HG03457 (cell line): ENCODE data around the gene C2CD4C.
"Not testable (repeated sequence)": the region's sequence is repeated elsewhere in the genome, so short reads cannot be mapped to it uniquely, and the experiment has no call there.

Experiments
- ATAC-seq: cut with Tn5 transposase; IDR thresholded peaks from one replicate; pipeline ENCODE4 v1.9.1; 2021; ENCODE audit warnings: moderate number of reproducible peaks; ENCODE audit not compliant: unreplicated experiment

The C2CD4C gene

GRCh38 chr19:408902-409515, at the start of gene C2CD4C:
TSS of gene C2CD4C (minus strand) at chr19:409147. CDS start at chr19:408361, 786 bp downstream.
- ATAC-seq, result no peak

GRCh38 chr19:458091-459042, 49.4 kb upstream of the C2CD4C start:
- no peak for ATAC-seq

GRCh38 chr19:457636-458035, 48.7 kb upstream of the C2CD4C start:
- no peak for ATAC-seq

- no peak for ATAC-seq
These were observed 47.7 kb upstream of the C2CD4C start for GRCh38 chr19:456547-457110.

GRCh38 chr19:455851-456546, 47.1 kb upstream of the C2CD4C start:
- ATAC-seq, result no peak

GRCh38 chr19:455031-455705, 46.2 kb upstream of the C2CD4C start:
- ATAC-seq, result no peak

GRCh38 chr19:453606-454005, 44.7 kb upstream of the C2CD4C start:
- ATAC-seq, result no peak

- ATAC-seq, result no peak
These were observed 43.9 kb upstream of the C2CD4C start for GRCh38 chr19:452829-453228.

GRCh38 chr19:450912-451481, 42.0 kb upstream of the C2CD4C start:
- not testable (repeated sequence) for ATAC-seq

- ATAC-seq, result no peak
These were observed 41.0 kb upstream of the C2CD4C start for GRCh38 chr19:449916-450315.

GRCh38 chr19:447816-448560, 39.0 kb upstream of the C2CD4C start:
- ATAC-seq, result no peak

GRCh38 chr19:447064-447426, 38.1 kb upstream of the C2CD4C start:
- no peak for ATAC-seq

GRCh38 chr19:444677-445210, 35.8 kb upstream of the C2CD4C start:
- no peak for ATAC-seq

GRCh38 chr19:443005-443404, 34.1 kb upstream of the C2CD4C start:
- no peak for ATAC-seq

GRCh38 chr19:442085-442484, 33.1 kb upstream of the C2CD4C start:
- no peak for ATAC-seq

GRCh38 chr19:441213-441836, 32.4 kb upstream of the C2CD4C start:
- no peak for ATAC-seq

- ATAC-seq, result no peak
These were observed 31.7 kb upstream of the C2CD4C start for GRCh38 chr19:440391-441212.
